Measurements from ENCODE around the gene AVEN.

The AVEN gene

DNA sequence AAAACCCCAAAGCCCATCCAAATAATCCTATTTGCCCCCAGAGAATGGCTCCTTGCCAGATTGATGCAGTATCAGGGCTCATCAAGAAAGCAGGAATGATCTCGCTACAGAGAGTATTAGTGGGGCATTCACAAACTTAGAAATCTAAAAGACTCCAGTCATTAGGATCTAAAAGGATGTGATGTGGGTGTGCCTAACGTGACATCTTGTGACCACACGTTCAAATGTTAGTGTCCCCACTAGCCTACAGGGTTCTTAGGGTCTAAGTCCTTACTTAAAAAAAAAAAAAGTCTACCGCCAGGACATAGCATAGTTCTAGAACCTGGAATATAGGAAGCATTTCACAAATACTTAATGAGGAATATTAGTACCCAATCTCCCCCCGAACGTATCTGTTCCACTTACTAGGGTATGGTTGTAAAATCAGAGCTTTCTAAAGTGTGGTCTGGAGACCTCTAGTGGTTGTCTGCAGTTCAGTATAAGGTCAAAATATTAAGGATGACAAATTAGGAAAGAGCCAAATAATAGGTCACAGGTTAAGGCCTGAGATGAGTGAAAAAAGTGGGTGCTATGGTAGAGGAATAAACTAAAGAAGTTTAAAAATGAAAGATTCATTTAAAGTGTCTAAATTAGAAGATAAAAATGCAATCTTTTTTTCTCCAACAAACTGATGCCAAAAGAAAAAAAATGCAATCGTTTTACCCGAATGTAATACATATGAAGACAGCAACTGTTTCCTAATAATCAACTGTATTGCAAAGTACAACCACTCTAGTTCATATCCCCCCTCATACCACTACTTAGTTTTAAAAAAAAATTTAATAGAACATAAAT is 75.0 kb downstream of the AVEN start:
- DNase-seq (ENCODE audit: low spot score), result peak; percentile 34
- no peak overlapping the region for H3K27ac ChIP-seq
- POLR2A ChIA-PET (ENCODE audit: low non-redundant PET), result no interaction called here
- TF ChIP-seq CTCF (conservative IDR thresholded peaks at IDR 0.05; ENCODE audit: low read depth), result peak; percentile 84
- CTCF ChIA-PET, result interaction anchor here (0.6 to 1.8 kb wide), 11 partner anchors 8 to 683 kb away, joined by 3 to 6 read pairs (median 3); no protein-coding TSS in a partner anchor

- ChIA-PET POLR2A (ENCODE audit: low non-redundant PET) (no interaction called here), CTCF (interaction anchor here (1.0 kb wide), 1 partner anchor 223 kb away, joined by 3 read pairs; no protein-coding TSS in a partner anchor)
- no peak overlapping the region for H3K27ac ChIP-seq
- TF ChIP-seq CTCF (conservative IDR thresholded peaks at IDR 0.05; ENCODE audit: low read depth), result no peak
- no peak for DNase-seq (ENCODE audit: low spot score)
These were observed 78.5 kb downstream of the AVEN start for GRCh38 chr15:33960549-33960935.

DNA sequence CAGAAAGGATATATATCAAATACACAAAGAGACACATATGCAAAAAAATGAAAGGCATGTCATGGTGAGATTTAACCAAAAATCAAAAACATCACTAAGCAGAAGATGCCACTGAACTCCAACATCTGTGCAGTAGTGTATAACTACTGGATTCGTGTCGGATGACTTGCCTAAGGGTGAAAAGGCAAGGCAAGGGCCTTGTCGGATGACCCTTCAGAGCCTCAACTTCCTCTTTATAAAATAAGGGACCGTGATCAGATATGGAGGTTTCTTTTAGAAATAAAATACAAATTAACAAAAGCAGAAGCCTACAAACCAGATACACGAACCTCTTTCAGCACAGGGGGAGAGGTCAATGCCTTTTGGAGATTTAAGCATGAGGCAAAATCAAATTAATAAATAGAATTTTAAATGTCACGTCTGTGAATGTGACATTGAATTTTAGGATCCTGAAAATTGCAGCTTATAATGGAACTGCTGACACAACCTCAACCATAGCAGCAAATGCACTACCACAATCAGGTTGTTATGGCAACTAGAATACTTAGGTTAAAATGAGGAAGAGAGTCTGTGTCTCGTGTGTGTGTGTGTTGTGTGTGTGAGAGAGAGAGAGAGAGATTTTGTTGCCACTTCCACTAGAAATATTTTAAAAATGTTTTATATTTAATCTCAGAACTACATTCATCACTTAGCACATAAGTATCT is 79.0 kb downstream of the AVEN start:
- POLR2A ChIA-PET (ENCODE audit: low non-redundant PET), result no interaction called here
- no peak for DNase-seq (ENCODE audit: low spot score)
- no peak for TF ChIP-seq CTCF (conservative IDR thresholded peaks at IDR 0.05; ENCODE audit: low read depth)
- CTCF ChIA-PET, result interaction anchor here (1.0 kb wide), 1 partner anchor 223 kb away, joined by 3 read pairs; no protein-coding TSS in a partner anchor
- no peak overlapping the region for H3K27ac ChIP-seq

- CTCF ChIA-PET, result no interaction called here
- H3K27ac ChIP-seq, result no peak overlapping the region
- POLR2A ChIA-PET (ENCODE audit: low non-redundant PET), result no interaction called here
- no peak for TF ChIP-seq CTCF (conservative IDR thresholded peaks at IDR 0.05; ENCODE audit: low read depth)
- DNase-seq (ENCODE audit: low spot score), result no peak
These were observed 82.6 kb downstream of the AVEN start for GRCh38 chr15:33956397-33956796.

GRCh38 chr15:33955945-33956344 is 83.1 kb downstream of the AVEN start:
- ChIA-PET CTCF (interaction anchor here (0.6 kb wide), 1 partner anchor 8 kb away, joined by 3 read pairs; no protein-coding TSS in a partner anchor), POLR2A (ENCODE audit: low non-redundant PET) (no interaction called here)
- no peak for DNase-seq (ENCODE audit: low spot score)
- no peak for TF ChIP-seq CTCF (conservative IDR thresholded peaks at IDR 0.05; ENCODE audit: low read depth)
- H3K27ac ChIP-seq, result no peak overlapping the region

- ChIA-PET POLR2A (ENCODE audit: low non-redundant PET) (interaction anchor here (0.5 kb wide), 1 partner anchor 967 kb away, joined by 6 read pairs; no protein-coding TSS in a partner anchor), CTCF (no interaction called here)
- TF ChIP-seq CTCF (conservative IDR thresholded peaks at IDR 0.05; ENCODE audit: low read depth), result no peak
- no peak for DNase-seq (ENCODE audit: low spot score)
- H3K27ac ChIP-seq, result no peak overlapping the region
These were observed 92.9 kb downstream of the AVEN start for GRCh38 chr15:33946152-33946551.

Measured in RWPE1 (cell line).